GM12864 (cell line): ENCODE measurements around the gene PDHA2.

Source experiments
- DNase-seq: peaks from one replicate; pipeline ENCODE4 v3.0.0-alpha.2; 2011; ENCODE audit warnings: low read depth
- H3K4me3 ChIP-seq: 2 replicates; pipeline ENCODE4 v1.5.1; 2011; ENCODE audit warnings: mild to moderate bottlenecking, low read depth, low read length, control low read depth
- CTCF ChIP-seq: IDR thresholded peaks from 2 replicates; pipeline ENCODE4 v1.5.1; 2011; ENCODE audit warnings: low read depth, mild to moderate bottlenecking, moderate library complexity, low read length, control low read depth, inconsistent platforms; ENCODE audit errors: missing control alignments

Gene PDHA2

GRCh38 chr4:95869961-95870500 lies 30.1 kb downstream of the PDHA2 start:
- H3K4me3 ChIP-seq = no peak overlapping the region
- no peak for DNase-seq

GRCh38 chr4:95877636-95878035 lies 37.7 kb downstream of the PDHA2 start:
- no peak for DNase-seq
- H3K4me3 ChIP-seq = no peak overlapping the region
- no peak for TF ChIP-seq CTCF

More at GRCh38 chr4:95869961-95870500, 30.1 kb downstream of the PDHA2 start:
- TF ChIP-seq CTCF = no peak

- no peak for DNase-seq
- no peak overlapping the region for H3K4me3 ChIP-seq
- TF ChIP-seq CTCF = no peak
These were observed 47.7 kb downstream of the PDHA2 start for GRCh38 chr4:95887551-95887950.

GRCh38 chr4:95889662-95890061 lies 49.8 kb downstream of the PDHA2 start:
- H3K4me3 ChIP-seq = no peak overlapping the region
- no peak for DNase-seq
- no peak for TF ChIP-seq CTCF
